GM18867 (cell line): ENCODE data around the gene TSEN2.
"Not testable (repeated sequence)": the region's sequence is repeated elsewhere in the genome, so short reads cannot be mapped to it uniquely, and the experiment has no call there.

ENCODE experiments used
- ATAC-seq: cut with Tn5 transposase; IDR thresholded peaks from one replicate; pipeline ENCODE4 v1.9.1; 2021; ENCODE audit warnings: mild to moderate bottlenecking, moderate library complexity; ENCODE audit not compliant: unreplicated experiment

TSEN2 gene

GRCh38 chr3:12451960-12452359 lies 32.3 kb upstream of the TSEN2 start:
- ATAC-seq = no peak

- ATAC-seq = no peak
These were observed 31.6 kb upstream of the TSEN2 start for GRCh38 chr3:12452361-12453330.

GRCh38 chr3:12454076-12454815 lies 30.0 kb upstream of the TSEN2 start:
- no peak for ATAC-seq

GRCh38 chr3:12454816-12455121 lies 29.5 kb upstream of the TSEN2 start:
- ATAC-seq = no peak

GRCh38 chr3:12455740-12456139 lies 28.5 kb upstream of the TSEN2 start:
- ATAC-seq = no peak

GRCh38 chr3:12456441-12456840 lies 27.8 kb upstream of the TSEN2 start:
- no peak for ATAC-seq

DNA sequence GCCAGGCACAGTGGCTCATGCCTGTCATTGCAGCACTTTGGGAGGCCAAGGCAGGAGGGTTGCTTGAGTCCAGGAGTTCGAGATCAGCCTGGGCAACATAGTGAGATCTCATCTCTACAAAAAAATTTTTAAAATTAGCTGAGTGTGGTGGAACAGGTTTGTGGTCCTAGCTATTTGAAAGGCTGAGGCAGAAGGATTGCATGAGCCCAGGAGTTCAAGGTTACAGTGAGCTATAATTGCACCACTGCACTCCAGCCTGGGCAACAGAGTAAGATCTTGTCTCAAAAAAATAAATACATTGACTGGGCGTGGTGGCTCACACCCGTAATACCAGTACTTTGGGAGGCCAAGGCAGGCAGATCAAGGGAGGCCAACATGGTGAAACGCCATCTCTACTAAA lies 26.9 kb upstream of the TSEN2 start:
- not testable (repeated sequence) for ATAC-seq

DNA sequence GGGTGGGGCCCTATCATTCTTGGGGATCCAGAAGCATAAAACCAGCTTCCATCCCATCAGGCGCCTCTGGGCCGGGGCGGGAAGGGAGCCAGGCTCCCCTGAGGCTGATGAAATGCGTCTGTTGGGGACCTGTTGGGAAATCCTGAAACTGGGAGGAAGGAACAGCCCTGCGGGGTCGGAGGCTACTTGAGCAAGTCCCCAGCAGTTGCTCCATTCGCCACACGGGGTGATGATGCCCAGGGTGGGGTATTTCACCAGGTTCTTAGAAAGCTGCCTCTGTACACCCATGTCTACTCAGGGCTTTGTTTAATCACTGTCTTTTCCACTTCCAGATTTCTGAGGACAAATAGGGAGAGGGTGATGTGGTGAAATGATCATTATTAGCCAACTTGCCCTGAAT lies 25.4 kb upstream of the TSEN2 start:
- ATAC-seq = no peak

GRCh38 chr3:12460127-12460526 lies 24.2 kb upstream of the TSEN2 start:
- no peak for ATAC-seq

DNA sequence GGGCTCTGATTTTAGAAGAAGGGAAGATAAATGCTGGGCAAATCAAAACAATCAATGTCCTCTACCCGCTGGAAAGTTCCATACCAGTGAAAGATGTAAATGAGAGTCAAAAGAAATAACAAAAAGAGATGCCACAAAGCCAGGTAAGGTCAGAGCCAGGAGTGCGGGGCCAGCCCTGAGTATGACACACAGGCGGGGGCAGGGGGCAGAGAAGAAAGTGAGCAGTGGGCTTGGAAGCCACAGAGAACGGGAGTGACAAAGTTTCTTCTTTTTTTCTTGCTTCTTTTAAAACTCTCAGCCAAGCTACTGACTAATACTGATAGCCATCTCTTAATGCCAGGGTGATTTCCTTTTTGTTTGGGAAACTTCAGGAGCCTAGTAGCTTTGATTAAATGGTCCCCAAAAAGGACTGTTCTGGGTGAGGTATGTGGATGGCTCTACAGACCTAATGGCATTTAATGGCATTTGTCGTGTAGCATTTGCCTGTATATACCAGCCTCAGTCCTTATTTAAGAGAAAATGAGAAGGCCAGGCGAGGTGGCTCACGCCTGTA lies 23.1 kb upstream of the TSEN2 start:
- ATAC-seq = no peak

DNA sequence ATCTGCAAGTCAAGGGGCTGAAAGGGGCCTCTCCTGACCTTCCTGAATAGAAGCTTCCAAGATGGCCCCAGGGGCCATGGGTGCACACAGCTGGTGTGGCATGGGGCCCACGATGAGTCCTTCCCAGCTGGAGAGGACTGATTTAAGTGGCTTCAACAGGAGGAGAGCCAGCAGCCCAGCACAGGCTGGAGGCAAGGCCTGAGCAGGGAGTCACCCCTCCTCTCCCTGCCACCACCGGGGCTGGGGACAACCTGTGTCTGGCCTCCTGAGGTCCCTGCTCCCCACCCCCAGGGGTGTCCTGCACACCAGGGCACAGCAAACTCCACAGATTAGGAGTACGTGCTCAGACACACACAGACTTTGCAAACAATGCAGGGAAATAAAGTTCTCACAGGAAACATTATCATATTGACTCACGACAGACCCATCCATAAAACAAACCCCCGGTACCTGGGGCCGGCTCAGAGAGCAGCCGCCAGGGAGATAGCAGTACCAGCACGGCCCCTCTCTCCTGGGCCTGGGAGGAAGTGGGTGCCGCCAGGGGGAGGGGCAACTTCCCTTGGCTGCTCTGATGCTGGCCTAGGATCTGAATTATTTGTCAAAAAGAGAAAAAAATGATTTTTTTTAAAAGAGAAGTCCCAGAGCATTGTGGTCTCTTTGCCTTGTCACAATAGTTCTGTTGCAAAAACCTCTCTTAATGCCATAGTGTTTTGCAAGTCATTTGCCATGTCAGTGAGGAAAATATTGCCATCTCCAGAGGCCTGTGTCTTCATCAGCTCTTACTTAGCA lies 21.9 kb upstream of the TSEN2 start:
- no peak for ATAC-seq

GRCh38 chr3:12463686-12464085 lies 20.6 kb upstream of the TSEN2 start:
- ATAC-seq = no peak

DNA sequence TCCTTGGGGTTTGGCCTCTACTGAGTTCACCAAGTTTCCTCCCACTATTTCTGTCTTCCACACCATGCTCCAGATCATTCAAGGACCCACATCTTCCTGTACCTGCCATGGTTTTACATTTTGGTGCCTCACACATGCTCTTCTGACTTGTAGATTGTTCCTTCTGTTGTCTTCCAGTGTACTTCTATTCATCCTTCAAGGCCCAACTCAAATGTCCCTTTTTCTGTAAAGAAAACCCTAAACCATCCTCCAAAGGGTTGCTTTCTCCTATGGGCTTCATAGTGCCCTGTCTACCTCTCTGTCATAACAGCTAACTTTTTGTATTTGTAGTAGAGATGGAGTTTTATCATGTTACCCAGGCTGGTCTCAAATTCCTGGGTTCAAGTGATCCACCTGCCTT lies 20.1 kb upstream of the TSEN2 start:
- no peak for ATAC-seq

DNA sequence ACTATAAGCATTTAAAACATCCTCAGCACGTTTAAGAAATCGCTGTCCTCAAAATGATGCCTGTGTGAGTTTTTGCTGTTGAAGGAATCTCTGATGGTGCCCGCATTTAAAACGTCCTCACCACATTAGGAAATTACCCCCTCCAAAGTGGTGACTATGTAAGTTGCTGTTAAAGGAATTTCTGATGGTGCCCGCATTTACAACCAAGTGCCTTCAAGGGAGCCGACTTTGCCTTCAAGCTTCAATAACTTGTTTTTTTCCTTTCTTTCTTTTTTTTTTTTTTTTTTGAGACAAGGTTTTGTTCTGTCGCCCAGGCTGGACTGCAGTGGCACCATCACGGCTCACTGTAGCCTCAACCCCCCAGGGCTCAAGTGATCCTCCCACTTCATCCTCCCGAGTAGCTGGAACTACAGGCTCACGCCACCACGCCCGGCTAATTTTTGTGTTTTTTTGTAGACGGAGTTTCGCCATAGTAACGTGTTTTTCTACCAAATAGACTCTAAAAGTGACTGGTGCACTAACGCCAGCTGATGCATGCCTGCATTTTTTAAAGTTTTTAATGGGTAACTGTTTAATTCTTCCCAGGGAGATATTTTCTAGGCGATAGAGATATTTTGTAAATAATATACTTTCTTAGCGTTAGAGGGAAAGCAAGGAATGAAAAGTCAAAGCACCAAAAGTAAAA lies 19.0 kb upstream of the TSEN2 start:
- no peak for ATAC-seq

GRCh38 chr3:12465836-12466225 lies 18.4 kb upstream of the TSEN2 start:
- ATAC-seq = no peak

DNA sequence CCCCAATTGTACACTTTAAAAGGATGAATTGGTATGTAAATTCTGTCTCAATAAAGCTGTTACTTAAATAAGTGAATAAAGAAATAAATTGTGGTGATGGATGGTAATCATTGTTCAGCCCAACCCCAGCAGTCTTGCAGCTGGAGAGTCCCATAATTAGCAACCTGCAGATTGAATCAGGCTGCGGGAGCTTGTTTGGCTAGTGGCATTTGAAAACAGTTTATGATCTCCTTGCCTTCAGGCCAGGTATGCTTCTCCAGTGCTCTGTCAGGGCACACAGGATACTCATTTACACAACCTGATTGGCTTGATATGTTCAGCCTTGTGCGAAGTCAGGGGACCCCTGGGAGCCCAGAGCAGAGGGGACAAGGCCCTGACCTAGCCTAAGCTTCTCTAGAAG lies 16.5 kb upstream of the TSEN2 start:
- ATAC-seq = no peak

DNA sequence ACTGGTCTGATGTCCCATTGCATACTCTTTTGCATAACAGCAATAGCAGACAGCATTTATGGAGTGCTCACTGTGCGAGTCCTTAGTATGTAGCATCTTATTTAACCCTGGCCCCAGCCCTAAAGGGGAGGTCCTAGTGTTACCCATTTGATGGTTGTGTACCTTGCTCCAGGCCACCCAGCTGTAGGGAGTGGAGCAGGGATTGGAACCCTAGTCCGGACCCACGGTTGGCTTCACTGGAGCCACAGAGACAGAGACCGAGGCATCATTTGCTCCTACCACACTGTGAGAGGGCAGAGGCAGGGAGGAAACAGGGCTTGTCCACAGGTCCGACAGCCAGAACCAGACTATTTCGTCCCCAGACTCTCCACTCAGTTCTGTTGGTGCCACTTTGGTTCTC lies 16.0 kb upstream of the TSEN2 start:
- no peak for ATAC-seq

DNA sequence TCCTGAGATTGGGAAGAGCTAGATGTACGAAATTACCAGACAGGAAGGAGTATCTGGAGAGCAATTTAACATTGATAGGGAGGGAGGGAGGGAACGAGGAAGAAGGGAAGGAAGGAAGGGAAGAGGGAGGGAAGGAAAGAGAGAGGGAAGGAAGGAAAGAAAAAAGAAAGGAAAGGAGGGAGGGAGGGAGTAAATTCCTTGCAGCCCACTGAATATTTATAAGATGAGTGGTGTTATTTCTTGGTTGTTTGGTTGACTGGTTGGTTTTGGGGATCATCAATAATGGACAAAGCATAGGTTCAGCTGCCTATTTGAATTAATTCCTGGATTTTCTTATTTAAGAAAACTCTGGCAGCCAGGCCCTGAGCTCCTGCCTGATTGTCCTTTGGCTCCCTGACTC lies 15.5 kb upstream of the TSEN2 start:
- ATAC-seq = no peak

DNA sequence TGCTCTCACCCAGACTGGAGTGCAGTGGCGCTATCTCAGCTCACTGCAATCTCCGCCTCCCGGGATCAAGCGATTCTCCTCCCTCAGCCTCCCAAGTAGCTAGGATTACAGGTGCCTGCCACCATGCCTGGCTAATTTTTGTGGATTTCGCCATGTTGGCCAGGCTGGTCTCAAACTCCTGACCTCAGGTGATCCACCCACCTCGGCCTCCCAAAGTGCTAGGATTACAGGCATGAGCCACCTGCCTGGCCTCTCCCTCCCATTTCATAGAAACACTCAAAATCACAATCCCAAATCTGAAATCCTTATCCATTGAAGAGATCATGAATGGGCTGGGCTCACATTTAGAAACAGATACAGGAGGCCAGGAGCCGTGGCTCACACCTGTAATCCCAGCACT lies 15.1 kb upstream of the TSEN2 start:
- ATAC-seq = not testable (repeated sequence)

DNA sequence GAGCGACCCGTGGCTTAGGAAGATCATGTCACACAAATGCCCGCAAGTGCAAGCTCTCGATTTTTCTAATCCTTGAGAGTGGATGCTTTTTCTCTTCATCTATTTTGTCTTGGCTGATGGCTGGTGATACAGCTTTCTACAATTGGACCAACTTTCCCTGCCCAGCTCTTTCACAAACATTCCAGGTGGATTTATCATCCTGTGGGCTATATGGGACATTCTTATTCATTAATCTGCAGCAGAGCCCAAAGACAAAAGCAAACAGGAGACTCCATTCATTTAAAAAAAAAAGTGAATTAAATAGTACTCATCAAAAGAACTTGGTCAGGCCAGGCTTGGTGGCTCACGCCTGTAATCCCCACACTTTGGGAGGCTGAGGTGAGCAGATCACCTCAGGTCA lies 14.2 kb upstream of the TSEN2 start:
- no peak for ATAC-seq

DNA sequence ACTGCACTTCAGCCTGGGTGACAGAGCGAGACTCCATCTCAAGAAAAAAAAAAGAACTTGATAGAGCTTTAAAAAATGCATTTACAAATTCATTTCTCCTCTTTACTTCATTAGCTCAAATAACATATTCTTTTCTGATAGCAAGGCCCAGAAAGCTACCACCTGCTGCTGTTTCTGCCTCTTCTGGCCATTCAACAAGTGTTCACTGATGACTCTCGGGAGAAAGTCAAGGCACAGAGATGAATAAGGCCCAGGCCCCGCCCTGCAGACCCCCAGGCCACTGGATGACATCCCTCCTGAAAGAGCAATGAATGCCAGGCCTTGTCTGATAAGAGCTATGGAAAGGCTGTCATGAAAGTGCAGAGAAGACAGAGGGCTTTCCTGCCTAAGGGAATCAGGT lies 13.6 kb upstream of the TSEN2 start:
- no peak for ATAC-seq
